Measurements from ENCODE around the gene PSMD9.

DNA sequence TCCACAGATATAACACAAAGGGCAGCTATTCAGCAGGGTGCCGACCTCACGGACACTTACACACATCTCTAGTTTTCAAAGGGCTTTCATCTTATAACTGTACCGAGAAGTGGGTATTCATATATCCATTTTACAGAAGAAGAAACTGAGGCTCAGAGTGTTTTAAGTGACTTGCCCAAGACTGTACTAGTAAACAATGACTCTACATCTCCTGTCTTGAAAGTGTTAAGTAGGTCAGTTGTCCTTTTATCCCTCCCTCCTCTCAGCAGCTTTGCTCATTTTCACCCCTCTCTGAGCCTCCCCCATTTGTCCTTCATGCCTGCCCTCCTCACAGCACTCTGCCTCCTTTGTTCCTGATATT lies 43.6 kb downstream of the PSMD9 start:
- TF ChIP-seq POLR2AphosphoS5 (IDR thresholded peaks at IDR 0.05) (no peak), EP300 (IDR thresholded peaks at IDR 0.05) (no peak)
- TF ChIP-seq, protein P1, sequence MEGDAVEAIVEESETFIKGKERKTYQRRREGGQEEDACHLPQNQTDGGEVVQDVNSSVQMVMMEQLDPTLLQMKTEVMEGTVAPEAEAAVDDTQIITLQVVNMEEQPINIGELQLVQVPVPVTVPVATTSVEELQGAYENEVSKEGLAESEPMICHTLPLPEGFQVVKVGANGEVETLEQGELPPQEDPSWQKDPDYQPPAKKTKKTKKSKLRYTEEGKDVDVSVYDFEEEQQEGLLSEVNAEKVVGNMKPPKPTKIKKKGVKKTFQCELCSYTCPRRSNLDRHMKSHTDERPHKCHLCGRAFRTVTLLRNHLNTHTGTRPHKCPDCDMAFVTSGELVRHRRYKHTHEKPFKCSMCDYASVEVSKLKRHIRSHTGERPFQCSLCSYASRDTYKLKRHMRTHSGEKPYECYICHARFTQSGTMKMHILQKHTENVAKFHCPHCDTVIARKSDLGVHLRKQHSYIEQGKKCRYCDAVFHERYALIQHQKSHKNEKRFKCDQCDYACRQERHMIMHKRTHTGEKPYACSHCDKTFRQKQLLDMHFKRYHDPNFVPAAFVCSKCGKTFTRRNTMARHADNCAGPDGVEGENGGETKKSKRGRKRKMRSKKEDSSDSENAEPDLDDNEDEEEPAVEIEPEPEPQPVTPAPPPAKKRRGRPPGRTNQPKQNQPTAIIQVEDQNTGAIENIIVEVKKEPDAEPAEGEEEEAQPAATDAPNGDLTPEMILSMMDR (IDR thresholded peaks at IDR 0.05): no peak

Measured in upper lobe of left lung (tissue), 4 donors.